Activated CD4-positive, alpha-beta T cell treated with anti-CD3 and anti-CD28 coated beads, Interleukin-2, amount 10 ng/mL, durations not matched to agents 7 days and 5 days (primary cell): ENCODE measurements around the gene SERPINA4. TPM values are rescaled to one million over a fixed set of nuclear protein-coding genes. Genes with fewer than 3 reads are reported as not detected.

Source experiments
- CTCF ChIA-PET: fragments of 350-600 bp; sonication (Branson Sonifier 250); formaldehyde crosslinking; loops from one replicate; lab custom pipeline; 2021; ENCODE audit warnings: antibody characterized with exemption; lab: Charles Lee
- POLR2A ChIA-PET: fragments of 350-600 bp; sonication (Branson Sonifier 250); formaldehyde crosslinking; loops from one replicate; lab custom pipeline; 2021; ENCODE audit warnings: antibody characterized with exemption; lab: Charles Lee
- DNase-seq: peaks from one replicate; pipeline ENCODE4 v3.0.0-alpha.2; 2020
- H3K27ac Mint-ChIP-seq: one replicate; pipeline ENCODE4 v1.8.0; 2021; ENCODE audit warnings: mild to moderate bottlenecking, moderate library complexity, mixed read lengths
- H3K27me3 Mint-ChIP-seq: one replicate; pipeline ENCODE4 v1.8.0; 2021; ENCODE audit warnings: mixed read lengths
- H3K36me3 Mint-ChIP-seq: one replicate; pipeline ENCODE4 v1.8.0; 2021; ENCODE audit warnings: low read depth, mixed read lengths
- H3K4me1 Mint-ChIP-seq: one replicate; pipeline ENCODE4 v1.8.0; 2021; ENCODE audit warnings: mixed read lengths
- H3K4me3 Mint-ChIP-seq: one replicate; pipeline ENCODE4 v1.8.0; 2021; ENCODE audit warnings: mild to moderate bottlenecking, moderate library complexity, mixed read lengths
- H3K9me3 Mint-ChIP-seq: one replicate; pipeline ENCODE4 v1.8.0; 2021; ENCODE audit warnings: mixed read lengths
- total RNA-seq, 2 experiments: library from RNA; stranded (reverse); gene quantifications; one replicate each; pipeline ENCODE4 v1.2.3, GENCODE V29; 2021

SERPINA4 gene
- total RNA-seq, 2 experiments from 2014 or later, result not detected

GRCh38 chr14:94547151-94547680 lies 14.0 kb upstream of the SERPINA4 start:
- Mint-ChIP-seq H3K4me3 (no peak overlapping the region), H3K27me3 (peaks cover 9% of the 10 kb centered on the region), H3K4me1 (no peaks in the 10 kb centered on the region)

GRCh38 chr14:94547726-94548125 lies 13.5 kb upstream of the SERPINA4 start:
- Mint-ChIP-seq H3K27ac (no peak overlapping the region), H3K4me3 (no peak overlapping the region), H3K36me3 (no peaks in the 10 kb centered on the region), H3K27me3 (peaks cover 14% of the 10 kb centered on the region), H3K9me3 (no peaks in the 10 kb centered on the region), H3K4me1 (no peaks in the 10 kb centered on the region)
- DNase-seq, result no peak
- ChIA-PET CTCF (no interaction called here), POLR2A (no interaction called here)

More at GRCh38 chr14:94547151-94547680, 14.0 kb upstream of the SERPINA4 start:
- CTCF ChIA-PET, result no interaction called here
- no peaks in the 10 kb centered on the region for H3K9me3 Mint-ChIP-seq
- no peaks in the 10 kb centered on the region for H3K36me3 Mint-ChIP-seq
- no peak for DNase-seq
- H3K27ac Mint-ChIP-seq, result no peak overlapping the region
- POLR2A ChIA-PET, result no interaction called here

- Mint-ChIP-seq H3K4me1 (no peaks in the 10 kb centered on the region), H3K4me3 (no peak overlapping the region), H3K27me3 (peaks cover 20% of the 10 kb centered on the region), H3K9me3 (no peaks in the 10 kb centered on the region), H3K27ac (no peak overlapping the region), H3K36me3 (no peaks in the 10 kb centered on the region)
- ChIA-PET CTCF (interaction anchor here (0.9 to 1.2 kb wide), 4 partner anchors 8 to 1170 kb away, joined by 4 read pairs; no protein-coding TSS in a partner anchor), POLR2A (no interaction called here)
- no peak for DNase-seq
These were observed 12.9 kb upstream of the SERPINA4 start for GRCh38 chr14:94548131-94548998.

GRCh38 chr14:94548999-94549985 lies 11.9 kb upstream of the SERPINA4 start:
- Mint-ChIP-seq H3K4me3 (no peak overlapping the region), H3K4me1 (no peaks in the 10 kb centered on the region), H3K27ac (no peak overlapping the region), H3K27me3 (peaks cover 25% of the 10 kb centered on the region), H3K36me3 (no peaks in the 10 kb centered on the region), H3K9me3 (no peaks in the 10 kb centered on the region)
- DNase-seq, result peak; percentile 61
- ChIA-PET POLR2A (no interaction called here), CTCF (interaction anchor here (0.9 to 1.7 kb wide), 5 partner anchors 8 to 1169 kb away, joined by 4 to 6 read pairs (median 4); partner anchors contain the start of gene SERPINA4)

- DNase-seq, result no peak
- Mint-ChIP-seq H3K27me3 (peaks cover 32% of the 10 kb centered on the region), H3K27ac (no peak overlapping the region), H3K9me3 (peaks cover 4% of the 10 kb centered on the region), H3K36me3 (no peaks in the 10 kb centered on the region), H3K4me1 (no peaks in the 10 kb centered on the region), H3K4me3 (no peak overlapping the region)
- ChIA-PET CTCF (interaction anchor here (1.7 kb wide), 1 partner anchor 11 kb away, joined by 6 read pairs; the partner anchor contains the start of gene SERPINA4), POLR2A (no interaction called here)
These were observed 11.2 kb upstream of the SERPINA4 start for GRCh38 chr14:94550041-94550440.

GRCh38 chr14:94555991-94556390 lies 5.3 kb upstream of the SERPINA4 start:
- Mint-ChIP-seq H3K4me1 (no peaks in the 10 kb centered on the region), H3K27me3 (peaks cover 33% of the 10 kb centered on the region), H3K9me3 (peaks cover 4% of the 10 kb centered on the region), H3K27ac (no peak overlapping the region), H3K36me3 (no peaks in the 10 kb centered on the region), H3K4me3 (no peak overlapping the region)
- no peak for DNase-seq
- ChIA-PET POLR2A (no interaction called here), CTCF (no interaction called here)

- Mint-ChIP-seq H3K27me3 (peaks cover 23% of the 10 kb centered on the region), H3K36me3 (no peaks in the 10 kb centered on the region), H3K4me3 (no peak overlapping the region), H3K27ac (no peak overlapping the region), H3K9me3 (peaks cover 4% of the 10 kb centered on the region), H3K4me1 (no peaks in the 10 kb centered on the region)
- no peak for DNase-seq
- ChIA-PET POLR2A (no interaction called here), CTCF (interaction anchor here (1.3 kb wide), 1 partner anchor 9 kb away, joined by 4 read pairs; no protein-coding TSS in a partner anchor)
These were observed 3.9 kb upstream of the SERPINA4 start for GRCh38 chr14:94557327-94557726.

- ChIA-PET POLR2A (no interaction called here), CTCF (no interaction called here)
- Mint-ChIP-seq H3K27ac (no peak overlapping the region), H3K27me3 (peaks cover 8% of the 10 kb centered on the region), H3K36me3 (no peaks in the 10 kb centered on the region), H3K4me1 (no peaks in the 10 kb centered on the region), H3K9me3 (peaks cover 4% of the 10 kb centered on the region), H3K4me3 (no peak overlapping the region)
- no peak for DNase-seq
These were observed 2.4 kb upstream of the SERPINA4 start for GRCh38 chr14:94558842-94559241.

GRCh38 chr14:94559638-94560290 lies 1.5 kb upstream of the SERPINA4 start:
- POLR2A ChIA-PET, result no interaction called here
- CTCF ChIA-PET, result no interaction called here

GRCh38 chr14:94560291-94560665 lies 964 bp upstream of the SERPINA4 start:
- Mint-ChIP-seq H3K4me1 (no peaks in the 10 kb centered on the region), H3K27me3 (no peaks in the 10 kb centered on the region), H3K4me3 (no peak overlapping the region), H3K9me3 (no peaks in the 10 kb centered on the region), H3K27ac (no peak overlapping the region), H3K36me3 (no peaks in the 10 kb centered on the region)
- POLR2A ChIA-PET, result no interaction called here
- CTCF ChIA-PET, result interaction anchor here (1.8 kb wide), 1 partner anchor 11 kb away, joined by 4 read pairs; no protein-coding TSS in a partner anchor
- no peak for DNase-seq

More at GRCh38 chr14:94559638-94560290, 1.5 kb upstream of the SERPINA4 start:
- H3K9me3 Mint-ChIP-seq, result peaks cover 3% of the 10 kb centered on the region
- H3K36me3 Mint-ChIP-seq, result no peaks in the 10 kb centered on the region
- H3K4me3 Mint-ChIP-seq, result no peak overlapping the region
- H3K27ac Mint-ChIP-seq, result no peak overlapping the region
- H3K27me3 Mint-ChIP-seq, result peaks cover 3% of the 10 kb centered on the region
- H3K4me1 Mint-ChIP-seq, result no peaks in the 10 kb centered on the region
- no peak for DNase-seq

- POLR2A ChIA-PET, result no interaction called here
- Mint-ChIP-seq H3K4me1 (no peaks in the 10 kb centered on the region), H3K27me3 (no peaks in the 10 kb centered on the region), H3K36me3 (no peaks in the 10 kb centered on the region), H3K27ac (no peak overlapping the region), H3K4me3 (no peak overlapping the region), H3K9me3 (no peaks in the 10 kb centered on the region)
- no peak for DNase-seq
- CTCF ChIA-PET, result interaction anchor here (0.9 to 1.8 kb wide), 3 partner anchors 10 to 21 kb away, joined by 3 to 6 read pairs (median 4); no protein-coding TSS in a partner anchor
These were observed 391 bp downstream of the SERPINA4 start for GRCh38 chr14:94561656-94562010.

- H3K36me3 Mint-ChIP-seq, result no peaks in the 10 kb centered on the region
- no peaks in the 10 kb centered on the region for H3K9me3 Mint-ChIP-seq
- H3K4me1 Mint-ChIP-seq, result no peaks in the 10 kb centered on the region
- no peak overlapping the region for H3K4me3 Mint-ChIP-seq
- no peak overlapping the region for H3K27ac Mint-ChIP-seq
- no peak for DNase-seq
- POLR2A ChIA-PET, result no interaction called here
- CTCF ChIA-PET, result interaction anchor here (0.9 to 1.8 kb wide), 3 partner anchors 10 to 21 kb away, joined by 3 to 6 read pairs (median 4); no protein-coding TSS in a partner anchor
- H3K27me3 Mint-ChIP-seq, result no peaks in the 10 kb centered on the region
These were observed 780 bp downstream of the SERPINA4 start for GRCh38 chr14:94562022-94562421.
